Measurements from ENCODE around the gene MED16. TPM values are rescaled to one million over a fixed set of nuclear protein-coding genes. Genes with fewer than 3 reads are reported as not detected.

MED16 gene
- total RNA-seq, 1 donor from 2014 or later, result 51.8 TPM

DNA sequence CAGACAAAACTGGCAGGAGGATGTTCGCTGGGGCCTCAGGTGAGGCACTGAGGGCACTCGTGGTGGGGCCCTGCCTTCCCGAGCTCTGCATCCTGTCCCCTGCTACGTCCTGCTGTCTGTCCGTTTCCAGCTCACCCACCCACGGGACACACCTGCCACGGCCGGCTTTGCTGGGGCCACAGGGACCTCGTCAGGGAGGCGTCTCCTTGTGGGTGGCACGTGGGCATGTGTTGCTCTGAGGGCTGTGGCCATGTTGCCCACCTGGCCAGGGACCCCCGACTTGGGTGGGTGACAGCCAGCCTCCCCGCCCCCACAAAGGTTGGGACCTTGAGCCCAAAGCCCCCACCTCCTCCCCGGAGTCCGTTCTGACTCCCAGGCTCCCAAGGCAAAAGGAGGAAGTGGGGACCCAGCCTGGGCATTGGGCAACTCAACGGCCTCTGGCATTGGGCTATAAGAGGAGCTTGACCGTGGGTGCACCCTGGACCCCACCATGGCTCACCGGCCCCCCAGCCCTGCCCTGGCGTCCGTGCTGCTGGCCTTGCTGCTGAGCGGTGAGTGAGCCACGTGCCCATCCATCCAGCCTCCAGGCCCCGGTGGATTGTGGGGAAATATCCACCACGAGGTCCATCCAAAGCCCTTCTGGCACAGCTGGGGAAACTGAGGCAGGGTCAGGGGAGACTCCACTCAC lies 52.3 kb downstream of the MED16 start, which contains the start of gene PRTN3:
Gene PRTN3, plus strand, starts transcription at position 481 of the 688 bp plus-strand sequence. Its CDS starts 10 bp downstream, at position 491.
- Histone ChIP-seq H3K4me1 (peaks cover 9% of the 10 kb centered on the region), H3K4me3 (no peak within 1 kb of the TSS), H3K27me3 (peaks cover 36% of the 10 kb centered on the region), H3K27ac (no peak within 1 kb of the TSS), H3K36me3 (no peaks in the 10 kb centered on the region), H3K9me3 (no peaks in the 10 kb centered on the region)
- DNase-seq (no peak), ATAC-seq (peak; percentile 67)
- TF ChIP-seq, protein P1, sequence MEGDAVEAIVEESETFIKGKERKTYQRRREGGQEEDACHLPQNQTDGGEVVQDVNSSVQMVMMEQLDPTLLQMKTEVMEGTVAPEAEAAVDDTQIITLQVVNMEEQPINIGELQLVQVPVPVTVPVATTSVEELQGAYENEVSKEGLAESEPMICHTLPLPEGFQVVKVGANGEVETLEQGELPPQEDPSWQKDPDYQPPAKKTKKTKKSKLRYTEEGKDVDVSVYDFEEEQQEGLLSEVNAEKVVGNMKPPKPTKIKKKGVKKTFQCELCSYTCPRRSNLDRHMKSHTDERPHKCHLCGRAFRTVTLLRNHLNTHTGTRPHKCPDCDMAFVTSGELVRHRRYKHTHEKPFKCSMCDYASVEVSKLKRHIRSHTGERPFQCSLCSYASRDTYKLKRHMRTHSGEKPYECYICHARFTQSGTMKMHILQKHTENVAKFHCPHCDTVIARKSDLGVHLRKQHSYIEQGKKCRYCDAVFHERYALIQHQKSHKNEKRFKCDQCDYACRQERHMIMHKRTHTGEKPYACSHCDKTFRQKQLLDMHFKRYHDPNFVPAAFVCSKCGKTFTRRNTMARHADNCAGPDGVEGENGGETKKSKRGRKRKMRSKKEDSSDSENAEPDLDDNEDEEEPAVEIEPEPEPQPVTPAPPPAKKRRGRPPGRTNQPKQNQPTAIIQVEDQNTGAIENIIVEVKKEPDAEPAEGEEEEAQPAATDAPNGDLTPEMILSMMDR (IDR thresholded peaks at IDR 0.05), result no peak
- intact Hi-C loops (cut with DNase I), result no loop called here

DNA sequence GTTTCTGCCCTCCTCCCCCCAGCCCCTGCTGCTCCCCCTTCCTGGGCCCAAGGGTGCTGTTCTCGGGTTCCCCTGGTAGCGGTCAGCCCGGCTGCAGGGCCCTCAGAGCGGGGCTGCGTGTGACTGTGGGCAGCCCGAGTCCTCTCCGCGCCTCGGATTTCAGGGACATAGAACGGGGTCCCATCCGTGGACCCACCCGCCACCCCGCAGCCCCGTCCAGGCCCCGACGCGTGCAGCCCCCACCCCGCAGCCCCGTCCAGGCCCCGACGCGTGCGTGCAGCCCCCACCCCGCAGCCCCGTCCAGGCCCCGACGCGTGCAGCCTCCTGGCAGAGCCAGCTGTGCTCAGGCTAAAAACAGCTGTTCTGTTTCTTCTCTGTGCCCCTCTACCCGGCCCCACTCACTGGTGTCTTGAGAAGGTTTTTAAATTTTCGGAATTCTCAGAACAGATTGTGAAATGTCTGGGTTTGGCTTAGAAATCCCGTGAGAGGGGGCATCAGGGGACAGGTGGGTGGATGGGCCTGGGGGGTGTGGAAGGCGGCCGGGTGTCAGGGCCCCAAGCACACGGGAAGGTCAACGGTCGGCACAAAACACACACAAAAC lies 57.7 kb downstream of the MED16 start:
- TF ChIP-seq, protein P1 (IDR thresholded peaks at IDR 0.05), result no peak
- Histone ChIP-seq H3K36me3 (no peaks in the 10 kb centered on the region), H3K27ac (no peak overlapping the region), H3K4me3 (no peak overlapping the region), H3K9me3 (no peaks in the 10 kb centered on the region), H3K27me3 (peaks cover 25% of the 10 kb centered on the region), H3K4me1 (no peaks in the 10 kb centered on the region)
- no peak for DNase-seq
- ATAC-seq, result peak; percentile 64
- intact Hi-C loops (cut with DNase I), result no loop called here

- Histone ChIP-seq H3K27ac (no peak overlapping the region), H3K27me3 (peaks cover 25% of the 10 kb centered on the region), H3K4me3 (no peak overlapping the region), H3K4me1 (no peaks in the 10 kb centered on the region), H3K36me3 (no peaks in the 10 kb centered on the region), H3K9me3 (no peaks in the 10 kb centered on the region)
- intact Hi-C loops (cut with DNase I), result no loop called here
- TF ChIP-seq, protein P1 (IDR thresholded peaks at IDR 0.05), result no peak
- no peak for ATAC-seq
- DNase-seq, result no peak
These were observed 58.8 kb downstream of the MED16 start for GRCh38 chr19:834216-834615.

- intact Hi-C loops (cut with DNase I), result no loop called here
- DNase-seq (no peak), ATAC-seq (no peak)
These were observed 61.3 kb downstream of the MED16 start for GRCh38 chr19:831407-832369.

DNA sequence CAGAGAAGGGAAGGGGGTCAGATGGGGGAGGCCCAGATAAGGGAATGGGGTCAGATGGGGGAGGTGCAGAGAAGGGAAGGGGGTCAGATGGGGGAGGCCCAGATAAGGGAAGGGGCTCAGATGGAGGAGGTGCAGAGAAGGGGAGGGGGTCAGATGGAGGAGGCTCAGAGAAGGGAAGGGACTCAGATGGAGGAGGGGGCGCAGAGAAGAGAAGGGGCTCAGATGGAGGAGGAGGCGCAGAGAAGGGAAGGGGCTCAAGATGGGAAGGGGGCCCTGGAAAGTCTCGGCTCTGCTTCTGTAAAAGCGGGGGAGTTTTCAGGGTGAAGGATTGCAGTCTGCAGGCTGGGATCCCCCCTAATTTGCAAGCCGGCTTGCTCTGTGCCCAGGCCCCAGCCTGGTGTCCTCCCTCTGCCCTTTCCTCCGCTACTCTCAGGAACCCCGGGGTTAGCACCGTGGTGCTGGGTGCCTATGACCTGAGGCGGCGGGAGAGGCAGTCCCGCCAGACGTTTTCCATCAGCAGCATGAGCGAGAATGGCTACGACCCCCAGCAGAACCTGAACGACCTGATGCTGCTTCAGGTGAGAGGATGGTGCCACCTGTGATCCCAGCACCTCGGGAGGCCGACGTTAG lies 63.7 kb downstream of the MED16 start:
- Histone ChIP-seq H3K27me3 (peaks cover 5% of the 10 kb centered on the region), H3K4me3 (no peak overlapping the region), H3K4me1 (no peaks in the 10 kb centered on the region), H3K27ac (no peak overlapping the region), H3K9me3 (no peaks in the 10 kb centered on the region), H3K36me3 (no peaks in the 10 kb centered on the region)
- TF ChIP-seq, protein P1 (IDR thresholded peaks at IDR 0.05), result no peak
- DNase-seq (no peak), ATAC-seq (no peak)
- intact Hi-C loops (cut with DNase I), result no loop called here

More at GRCh38 chr19:831407-832369, 61.3 kb downstream of the MED16 start:
- Histone ChIP-seq H3K9me3 (no peaks in the 10 kb centered on the region), H3K4me1 (no peaks in the 10 kb centered on the region), H3K4me3 (no peak overlapping the region), H3K27me3 (peaks cover 11% of the 10 kb centered on the region), H3K27ac (no peak overlapping the region), H3K36me3 (no peaks in the 10 kb centered on the region)
- TF ChIP-seq, protein P1 (IDR thresholded peaks at IDR 0.05), result no peak

Data from upper lobe of right lung (tissue), 1 donor.